Activated naive CD8-positive, alpha-beta T cell treated with anti-CD3 and anti-CD28 coated beads for 36 hours (primary cell): ENCODE measurements around the gene TSPAN5. TPM values are rescaled to one million over a fixed set of nuclear protein-coding genes. Genes with fewer than 3 reads are reported as not detected.

Experiments used
- DNase-seq: peaks from one replicate; pipeline ENCODE4 v3.0.0; 2021
- H3K27ac Mint-ChIP-seq: one replicate; pipeline ENCODE4 v1.8.0; 2022; ENCODE audit warnings: mild to moderate bottlenecking, moderate library complexity, mixed read lengths
- H3K27me3 Mint-ChIP-seq: one replicate; pipeline ENCODE4 v1.8.0; 2022; ENCODE audit warnings: mild to moderate bottlenecking, mixed read lengths
- H3K36me3 Mint-ChIP-seq: one replicate; pipeline ENCODE4 v1.8.0; 2021; ENCODE audit warnings: mild to moderate bottlenecking, mixed read lengths
- H3K4me1 Mint-ChIP-seq: one replicate; pipeline ENCODE4 v1.8.0; 2021; ENCODE audit warnings: mixed read lengths
- H3K4me3 Mint-ChIP-seq: one replicate; pipeline ENCODE4 v1.8.0; 2022; ENCODE audit warnings: mild to moderate bottlenecking, moderate library complexity, mixed read lengths
- H3K9me3 Mint-ChIP-seq: one replicate; pipeline ENCODE4 v1.8.0; 2022; ENCODE audit warnings: mixed read lengths
- total RNA-seq, 2 experiments: library from RNA; stranded (reverse); gene quantifications; one replicate each; pipeline ENCODE4 v1.2.3, GENCODE V29; 2021

TSPAN5 gene
- total RNA-seq, 2 experiments from 2014 or later = 12.3 to 13.7 TPM

DNA sequence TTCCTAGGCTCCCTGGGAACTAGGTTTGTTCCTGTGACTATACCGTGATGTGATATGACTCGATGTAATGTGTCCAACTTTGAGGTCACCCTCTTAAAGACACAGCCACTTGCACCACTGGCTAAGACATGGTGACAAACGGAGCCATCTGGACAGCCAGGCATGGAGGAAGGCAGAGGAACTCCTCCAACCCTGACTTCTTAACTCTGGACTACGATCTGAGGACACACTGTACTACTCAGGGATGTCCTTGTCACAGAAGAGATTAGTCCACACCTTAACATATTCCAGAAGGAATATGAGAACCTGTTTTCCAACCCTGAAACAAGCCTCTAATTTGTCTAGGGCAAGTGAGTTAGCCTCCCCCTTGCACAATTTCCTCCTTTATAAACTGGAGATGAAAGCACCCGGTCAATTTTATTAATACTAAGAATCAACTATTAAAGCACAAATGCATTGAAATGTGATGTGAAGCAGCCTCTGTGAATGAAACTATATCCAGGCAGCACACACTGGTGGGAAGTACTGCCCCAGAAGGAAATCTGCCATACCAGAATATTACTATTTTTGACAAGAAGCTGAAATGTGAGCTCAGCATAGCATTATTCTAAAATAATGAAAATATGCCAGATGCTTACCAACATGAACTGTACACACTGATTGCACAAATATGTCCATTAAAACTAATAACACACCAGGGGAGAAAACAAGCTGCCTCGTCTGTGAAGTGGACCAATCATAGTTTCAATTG lies 47.3 kb downstream of the TSPAN5 start:
- Mint-ChIP-seq H3K4me1 (peaks cover 36% of the 10 kb centered on the region), H3K9me3 (no peaks in the 10 kb centered on the region), H3K27ac (no peak overlapping the region), H3K27me3 (no peaks in the 10 kb centered on the region), H3K36me3 (peaks cover 14% of the 10 kb centered on the region), H3K4me3 (no peak overlapping the region)
- no peak for DNase-seq

GRCh38 chr4:98610431-98610830 lies 48.0 kb downstream of the TSPAN5 start:
- no peaks in the 10 kb centered on the region for H3K9me3 Mint-ChIP-seq
- no peak for DNase-seq
- H3K27ac Mint-ChIP-seq = no peak overlapping the region
- H3K4me1 Mint-ChIP-seq = peaks cover 36% of the 10 kb centered on the region
- no peaks in the 10 kb centered on the region for H3K27me3 Mint-ChIP-seq
- H3K4me3 Mint-ChIP-seq = no peak overlapping the region
- peaks cover 16% of the 10 kb centered on the region for H3K36me3 Mint-ChIP-seq

GRCh38 chr4:98609934-98610333 lies 48.5 kb downstream of the TSPAN5 start:
- no peak overlapping the region for H3K27ac Mint-ChIP-seq
- H3K36me3 Mint-ChIP-seq = peaks cover 16% of the 10 kb centered on the region
- no peak for DNase-seq
- H3K27me3 Mint-ChIP-seq = no peaks in the 10 kb centered on the region
- H3K4me3 Mint-ChIP-seq = no peak overlapping the region
- H3K9me3 Mint-ChIP-seq = no peaks in the 10 kb centered on the region
- peaks cover 36% of the 10 kb centered on the region for H3K4me1 Mint-ChIP-seq

DNA sequence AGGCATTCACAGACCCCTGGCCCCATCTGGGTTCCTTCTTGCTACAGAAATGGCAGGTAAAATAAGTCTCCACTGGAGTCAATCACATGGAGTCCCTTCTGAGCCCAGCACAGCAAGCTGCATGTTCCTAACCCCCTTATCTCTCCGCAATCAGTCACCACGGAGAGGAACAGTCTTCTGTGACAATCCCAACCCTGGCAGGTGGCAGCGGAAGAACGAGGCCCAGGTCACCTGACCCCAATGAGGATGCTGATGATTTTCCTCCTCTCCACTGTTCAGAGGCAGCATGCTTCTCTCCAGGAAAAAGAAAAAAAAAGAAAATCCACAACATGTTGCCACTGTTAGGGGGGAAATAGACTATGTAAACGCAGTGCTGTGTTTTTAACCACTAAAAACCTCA lies 50.1 kb downstream of the TSPAN5 start:
- no peak for DNase-seq
- no peaks in the 10 kb centered on the region for H3K9me3 Mint-ChIP-seq
- H3K27me3 Mint-ChIP-seq = no peaks in the 10 kb centered on the region
- H3K36me3 Mint-ChIP-seq = peaks cover 24% of the 10 kb centered on the region
- no peak overlapping the region for H3K4me3 Mint-ChIP-seq
- peaks cover 40% of the 10 kb centered on the region for H3K4me1 Mint-ChIP-seq
- no peak overlapping the region for H3K27ac Mint-ChIP-seq

- H3K27ac Mint-ChIP-seq = no peak overlapping the region
- peaks cover 30% of the 10 kb centered on the region for H3K36me3 Mint-ChIP-seq
- DNase-seq = no peak
- no peaks in the 10 kb centered on the region for H3K27me3 Mint-ChIP-seq
- H3K4me3 Mint-ChIP-seq = no peak overlapping the region
- H3K9me3 Mint-ChIP-seq = peaks cover 10% of the 10 kb centered on the region
- peaks cover 40% of the 10 kb centered on the region for H3K4me1 Mint-ChIP-seq
These were observed 51.5 kb downstream of the TSPAN5 start for GRCh38 chr4:98606894-98607293.

- Mint-ChIP-seq H3K27me3 (no peaks in the 10 kb centered on the region), H3K27ac (no peak overlapping the region), H3K4me3 (no peak overlapping the region), H3K9me3 (peaks cover 20% of the 10 kb centered on the region), H3K4me1 (peaks cover 48% of the 10 kb centered on the region), H3K36me3 (peaks cover 41% of the 10 kb centered on the region)
- no peak for DNase-seq
These were observed 53.2 kb downstream of the TSPAN5 start for GRCh38 chr4:98605216-98605615.

DNA sequence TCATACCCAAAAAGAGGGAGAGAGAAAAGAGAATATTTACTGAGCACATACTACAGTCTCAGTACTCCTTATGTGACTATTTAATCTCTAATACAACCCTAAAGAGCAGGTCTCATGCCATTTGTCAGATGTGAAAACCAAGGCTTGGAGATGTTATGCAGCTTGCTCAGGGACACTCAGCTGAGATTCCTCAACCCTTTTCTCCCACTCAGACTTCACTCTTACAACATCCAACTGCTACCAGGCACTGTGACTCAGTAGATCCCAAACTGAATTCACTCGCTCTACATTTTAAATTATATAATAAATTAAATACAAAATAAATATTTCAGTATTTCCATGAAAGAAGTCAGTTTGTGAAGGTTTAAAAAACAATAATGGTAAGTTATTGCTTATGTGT lies 53.7 kb downstream of the TSPAN5 start:
- Mint-ChIP-seq H3K4me1 (peaks cover 46% of the 10 kb centered on the region), H3K9me3 (peaks cover 21% of the 10 kb centered on the region), H3K4me3 (no peak overlapping the region), H3K27me3 (no peaks in the 10 kb centered on the region), H3K36me3 (peaks cover 43% of the 10 kb centered on the region), H3K27ac (no peak overlapping the region)
- DNase-seq = no peak

DNA sequence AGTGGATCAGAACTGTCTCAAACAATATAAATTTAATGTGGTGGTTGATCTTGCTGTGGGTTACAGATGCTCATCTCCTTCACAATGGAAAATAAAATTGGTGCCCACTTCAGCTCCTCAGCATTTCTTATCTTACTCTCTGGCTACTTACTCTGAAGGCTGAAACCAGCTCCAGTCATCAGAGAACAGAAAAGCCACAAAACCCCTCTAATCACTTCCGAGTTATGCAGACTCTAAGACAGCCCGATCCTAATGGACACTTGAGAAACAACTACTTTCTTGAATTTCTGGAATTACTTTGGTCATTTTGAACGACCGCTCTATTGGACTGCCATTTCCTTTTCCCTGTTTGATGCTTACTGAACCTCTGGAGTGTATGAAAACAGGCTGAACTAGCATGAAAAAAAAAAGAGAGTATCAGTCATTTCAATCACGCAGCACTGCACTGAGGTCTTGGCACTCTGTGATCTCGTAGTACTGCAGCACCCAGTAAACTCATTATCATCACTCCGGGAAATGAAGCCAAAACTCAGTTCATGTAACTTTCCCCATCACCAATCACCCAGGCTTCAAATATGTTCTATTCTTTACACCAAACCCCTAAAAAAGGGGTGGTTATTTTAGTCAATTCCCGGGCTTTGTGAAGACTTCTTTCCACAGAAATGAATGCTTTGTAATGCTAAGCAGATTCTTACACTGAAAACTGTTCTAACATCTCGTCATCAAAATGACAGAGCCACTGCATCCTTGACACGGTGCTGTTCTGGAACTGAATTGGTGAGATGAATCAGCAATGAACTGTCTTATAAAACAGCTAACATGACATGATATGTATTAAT lies 54.5 kb downstream of the TSPAN5 start:
- peaks cover 25% of the 10 kb centered on the region for H3K9me3 Mint-ChIP-seq
- H3K36me3 Mint-ChIP-seq = peaks cover 47% of the 10 kb centered on the region
- DNase-seq = no peak
- H3K4me1 Mint-ChIP-seq = peaks cover 44% of the 10 kb centered on the region
- no peak overlapping the region for H3K27ac Mint-ChIP-seq
- H3K27me3 Mint-ChIP-seq = no peaks in the 10 kb centered on the region
- no peak overlapping the region for H3K4me3 Mint-ChIP-seq

- Mint-ChIP-seq H3K4me3 (peak overlapping the region; percentile 7), H3K9me3 (peaks cover 26% of the 10 kb centered on the region), H3K27me3 (no peaks in the 10 kb centered on the region), H3K27ac (peak overlapping the region; percentile 88), H3K4me1 (peaks cover 37% of the 10 kb centered on the region), H3K36me3 (peaks cover 44% of the 10 kb centered on the region)
- DNase-seq = no peak
These were observed 56.1 kb downstream of the TSPAN5 start for GRCh38 chr4:98602270-98602669.

GRCh38 chr4:98601708-98602107 lies 56.7 kb downstream of the TSPAN5 start:
- H3K4me1 Mint-ChIP-seq = peaks cover 37% of the 10 kb centered on the region
- no peaks in the 10 kb centered on the region for H3K27me3 Mint-ChIP-seq
- peaks cover 44% of the 10 kb centered on the region for H3K36me3 Mint-ChIP-seq
- peak overlapping the region; percentile 88 for H3K27ac Mint-ChIP-seq
- H3K4me3 Mint-ChIP-seq = peak overlapping the region; percentile 33
- peaks cover 26% of the 10 kb centered on the region for H3K9me3 Mint-ChIP-seq
- DNase-seq = peak; percentile 25

DNA sequence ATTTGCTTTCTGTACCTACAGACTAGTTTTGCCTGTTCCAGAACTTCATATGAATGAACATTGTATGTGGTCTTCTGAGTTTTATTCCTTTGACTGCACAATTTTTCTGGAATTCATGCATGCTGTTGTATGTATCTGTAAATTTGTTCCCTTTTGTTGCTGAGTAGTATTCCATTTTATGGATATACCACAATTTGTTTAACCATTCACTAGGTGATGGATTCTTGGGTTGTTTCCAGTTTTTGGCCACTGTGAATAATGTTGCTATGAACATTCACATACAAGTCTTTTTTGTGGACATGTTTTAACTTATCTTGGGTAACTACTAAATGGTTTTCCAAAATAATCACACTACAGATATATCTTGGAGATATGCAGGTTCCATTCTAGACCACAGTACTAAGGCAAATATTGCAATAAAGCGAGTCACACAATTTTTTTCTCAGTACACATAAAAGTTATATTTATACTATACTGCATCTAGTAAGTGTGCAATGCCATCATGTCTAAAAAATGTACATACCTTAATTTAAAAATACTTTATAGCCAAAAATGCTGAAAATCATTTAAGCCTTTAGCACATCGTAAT lies 58.7 kb downstream of the TSPAN5 start:
- Mint-ChIP-seq H3K4me3 (no peak overlapping the region), H3K27ac (no peak overlapping the region), H3K4me1 (peaks cover 37% of the 10 kb centered on the region), H3K36me3 (peaks cover 39% of the 10 kb centered on the region), H3K9me3 (peaks cover 26% of the 10 kb centered on the region), H3K27me3 (no peaks in the 10 kb centered on the region)
- DNase-seq = no peak

- Mint-ChIP-seq H3K36me3 (peaks cover 1% of the 10 kb centered on the region), H3K27me3 (no peaks in the 10 kb centered on the region), H3K9me3 (no peaks in the 10 kb centered on the region), H3K4me1 (peaks cover 2% of the 10 kb centered on the region), H3K4me3 (no peak overlapping the region), H3K27ac (no peak overlapping the region)
- DNase-seq = no peak
These were observed 71.5 kb downstream of the TSPAN5 start for GRCh38 chr4:98586962-98587354.

DNA sequence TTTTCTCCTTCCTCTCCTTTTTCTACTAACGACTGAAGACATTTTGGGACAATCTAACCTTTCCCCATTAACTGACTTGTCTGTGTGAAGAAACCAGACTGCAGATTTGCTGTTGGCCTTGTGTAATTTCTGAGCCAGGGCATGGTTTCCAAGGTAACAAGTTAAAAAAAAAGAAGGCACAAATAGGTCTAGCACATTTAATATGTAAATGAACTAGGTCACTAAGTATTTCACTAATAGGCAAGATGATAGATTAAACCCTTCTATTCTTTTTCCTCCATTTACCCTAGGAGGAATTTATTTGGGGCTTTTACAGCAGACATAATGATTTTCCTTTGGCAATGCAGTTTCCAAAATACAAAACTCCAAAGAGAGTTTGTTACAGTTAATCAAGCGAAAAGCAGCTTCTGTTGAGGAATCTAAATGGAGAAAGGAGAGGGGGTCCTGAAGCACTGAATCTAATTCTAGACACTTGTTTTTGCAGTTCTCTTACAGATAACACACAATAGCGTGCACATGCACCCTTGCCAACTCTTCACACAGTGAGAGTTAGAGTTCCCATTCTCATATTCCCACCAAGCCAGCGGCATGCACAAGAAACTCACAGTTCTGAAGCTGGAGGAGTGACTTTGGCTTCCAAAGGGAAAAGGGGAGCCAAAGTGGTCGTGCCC lies 72.0 kb downstream of the TSPAN5 start:
- Mint-ChIP-seq H3K27ac (no peak overlapping the region), H3K36me3 (peaks cover 1% of the 10 kb centered on the region), H3K27me3 (no peaks in the 10 kb centered on the region), H3K4me1 (peaks cover 2% of the 10 kb centered on the region), H3K4me3 (no peak overlapping the region), H3K9me3 (no peaks in the 10 kb centered on the region)
- no peak for DNase-seq

GRCh38 chr4:98585596-98585995 lies 72.8 kb downstream of the TSPAN5 start:
- H3K9me3 Mint-ChIP-seq = no peaks in the 10 kb centered on the region
- H3K27ac Mint-ChIP-seq = no peak overlapping the region
- no peak overlapping the region for H3K4me3 Mint-ChIP-seq
- H3K27me3 Mint-ChIP-seq = no peaks in the 10 kb centered on the region
- DNase-seq = no peak
- H3K36me3 Mint-ChIP-seq = peaks cover 1% of the 10 kb centered on the region
- peaks cover 9% of the 10 kb centered on the region for H3K4me1 Mint-ChIP-seq

GRCh38 chr4:98584265-98584664 lies 74.1 kb downstream of the TSPAN5 start:
- Mint-ChIP-seq H3K36me3 (peaks cover 1% of the 10 kb centered on the region), H3K9me3 (no peaks in the 10 kb centered on the region), H3K4me1 (peaks cover 11% of the 10 kb centered on the region), H3K27me3 (no peaks in the 10 kb centered on the region), H3K4me3 (no peak overlapping the region), H3K27ac (no peak overlapping the region)
- DNase-seq = no peak
